HG02973 (cell line): ENCODE results near the gene SULT2B1.

ENCODE experiments used
- ATAC-seq: cut with Tn5 transposase; IDR thresholded peaks from one replicate; pipeline ENCODE4 v1.9.1; 2021; ENCODE audit warnings: moderate library complexity; ENCODE audit not compliant: unreplicated experiment

SULT2B1 gene

DNA sequence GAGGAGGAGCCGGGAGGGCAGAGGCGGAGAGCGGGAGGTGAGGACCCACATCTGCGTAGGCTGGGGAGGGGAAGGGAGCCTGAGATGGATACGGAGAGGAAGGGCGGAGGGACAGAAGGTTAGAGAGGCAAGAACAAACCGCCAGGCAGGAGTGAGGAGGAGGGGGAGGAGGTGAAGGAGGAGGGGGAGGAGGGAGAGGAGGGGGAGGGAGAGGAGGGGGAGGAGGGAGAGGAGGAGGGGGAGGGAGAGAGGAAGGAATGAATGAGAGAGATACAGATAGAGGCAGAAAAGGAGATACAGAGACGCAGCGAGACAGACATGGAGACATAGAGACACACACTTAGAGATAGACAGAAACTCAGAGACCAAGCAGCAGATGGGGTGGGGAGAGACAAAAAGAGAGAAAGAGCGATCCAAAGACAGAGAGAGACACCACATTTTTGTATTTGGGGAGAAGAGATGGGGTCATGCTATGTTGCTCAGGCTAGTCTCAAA, 94.8 kb downstream of the SULT2B1 start:
- ATAC-seq: no peak

DNA sequence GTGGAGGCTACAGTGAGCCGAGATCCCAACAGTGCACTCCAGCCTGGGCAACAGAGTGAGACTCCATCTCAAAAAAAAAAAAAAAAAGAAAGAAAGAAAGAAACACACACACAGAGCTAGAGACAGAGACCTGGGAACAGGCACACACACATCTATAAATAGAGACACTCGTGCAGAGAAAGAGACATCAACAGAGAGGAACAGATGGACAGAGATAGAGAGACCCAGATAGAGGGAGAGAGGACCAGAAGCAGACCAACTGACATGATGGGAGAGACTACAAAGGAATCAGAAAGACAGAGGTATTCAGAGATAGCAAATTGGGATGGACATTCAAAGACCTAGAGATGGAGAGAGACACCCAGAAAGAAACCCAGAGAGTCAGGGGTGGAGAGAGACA, 96.2 kb downstream of the SULT2B1 start:
- ATAC-seq: no peak
